AG20443 (cell line): ENCODE results near the gene RILPL2.
A peak's percentile ranks its signal among the peaks of the same experiment; 100 is the strongest.
"Not testable (repeated sequence)": the region's sequence is repeated elsewhere in the genome, so short reads cannot be mapped to it uniquely, and the experiment has no call there.

Source experiments
- DNase-seq: peaks from one replicate; pipeline ENCODE4 v3.0.0; 2012; ENCODE audit warnings: low spot score, mixed read lengths

Gene RILPL2

DNA sequence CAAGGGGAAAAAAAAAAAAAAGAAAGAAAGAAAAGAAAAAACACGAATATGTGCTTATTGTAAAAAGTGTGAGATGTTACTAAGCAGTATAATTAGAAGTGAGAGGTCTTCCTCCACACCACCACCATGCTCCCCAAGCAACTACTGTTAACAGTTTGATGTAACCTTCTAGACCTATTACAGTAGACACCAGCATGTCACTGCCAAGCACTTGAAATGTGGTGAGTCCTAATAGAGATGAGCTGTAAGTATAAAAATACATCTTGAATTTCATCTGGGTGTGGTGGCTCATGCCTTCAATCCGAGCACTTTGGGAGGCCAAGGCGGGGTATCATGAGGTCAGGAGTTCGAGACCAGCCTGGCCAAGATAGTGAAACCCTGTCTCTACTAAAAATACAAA lies 13.4 kb upstream of the RILPL2 start:
- DNase-seq: no peak

DNA sequence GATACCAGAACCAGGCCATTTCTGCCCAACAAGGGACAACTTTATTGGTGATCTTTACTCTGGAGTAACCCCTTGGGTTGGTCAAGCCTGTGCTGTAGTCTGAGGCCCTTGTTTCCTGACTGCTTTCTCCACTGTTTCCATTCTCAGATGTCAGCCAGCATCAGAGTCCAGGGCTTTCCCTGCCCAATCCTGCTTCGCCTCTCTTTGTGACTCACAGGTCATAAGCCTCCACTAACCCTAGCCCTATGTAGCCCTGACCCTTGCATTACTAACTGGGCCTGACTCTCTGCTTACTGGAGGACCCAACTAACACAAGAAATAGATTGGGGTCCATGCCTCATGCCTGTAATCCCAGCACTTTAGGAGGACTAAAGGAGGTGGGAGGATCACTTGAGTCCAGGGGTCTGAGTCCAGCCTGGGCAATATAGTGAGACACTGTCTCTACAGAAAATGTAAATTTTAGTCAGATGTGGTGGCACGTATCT lies 12.8 kb upstream of the RILPL2 start:
- DNase-seq: no peak

DNA sequence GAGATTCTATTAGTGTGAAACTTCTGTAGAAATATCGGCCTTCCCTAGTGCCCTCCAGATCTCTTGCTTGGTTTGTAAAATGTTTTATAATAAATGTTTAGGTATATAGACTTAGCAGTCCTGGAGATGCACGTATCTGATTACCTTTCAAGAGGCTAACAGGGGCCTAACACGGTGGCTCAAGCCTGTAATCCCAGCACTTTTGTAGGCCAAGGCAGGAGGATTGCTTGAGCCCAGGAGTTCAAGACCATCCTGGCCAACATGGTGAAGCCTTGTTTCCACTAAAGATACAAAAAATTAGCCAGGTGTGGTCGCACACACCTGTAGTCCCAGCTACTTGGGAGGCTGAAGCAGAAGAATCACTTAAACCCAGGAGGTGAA lies 9.8 kb upstream of the RILPL2 start:
- DNase-seq: no peak

DNA sequence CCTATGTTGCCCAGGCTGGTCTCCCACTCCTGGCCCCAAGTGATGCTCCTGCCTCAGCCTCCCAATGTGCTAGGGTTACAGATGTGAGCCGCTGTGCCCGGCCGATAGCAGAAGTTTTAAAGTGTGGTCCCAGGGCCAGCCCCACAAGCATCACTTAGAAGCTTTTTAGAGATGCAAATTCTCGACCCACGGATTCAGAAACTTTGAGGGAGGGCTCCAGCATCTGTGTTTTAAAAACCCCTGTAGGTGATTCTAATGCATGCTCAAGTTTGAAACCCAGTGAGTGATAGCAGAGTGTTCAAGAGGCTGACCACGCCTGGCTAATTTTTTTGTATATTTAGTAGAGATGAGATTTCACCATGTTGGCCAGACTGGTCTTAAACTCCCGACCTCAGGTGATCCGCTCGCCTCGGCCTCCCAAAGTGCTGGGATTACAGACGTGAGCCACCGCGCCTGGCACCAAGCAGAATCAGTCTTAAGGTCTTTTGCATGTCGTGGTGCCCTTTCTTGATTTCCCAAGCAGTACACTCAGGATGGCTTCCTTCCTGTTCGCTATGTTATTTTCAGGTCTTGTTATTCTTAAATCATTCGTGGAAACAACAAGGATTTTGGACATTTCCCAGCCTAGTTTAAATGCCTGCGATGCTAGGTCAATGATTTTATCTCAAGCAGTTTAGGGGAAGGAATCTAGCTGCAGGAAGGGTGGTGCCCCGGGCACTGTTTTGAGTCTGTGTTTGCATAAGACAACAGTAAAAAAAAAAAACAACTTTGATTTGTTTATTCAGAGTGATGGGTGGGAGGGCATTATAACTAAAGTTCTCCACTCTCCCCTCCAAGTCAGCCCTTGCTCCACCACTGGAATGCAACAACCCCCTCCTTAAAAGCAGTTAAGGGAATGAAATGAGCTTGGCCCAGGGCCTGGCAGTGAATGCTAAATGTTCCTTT lies 9.2 kb upstream of the RILPL2 start:
- peak; percentile 48 for DNase-seq

DNA sequence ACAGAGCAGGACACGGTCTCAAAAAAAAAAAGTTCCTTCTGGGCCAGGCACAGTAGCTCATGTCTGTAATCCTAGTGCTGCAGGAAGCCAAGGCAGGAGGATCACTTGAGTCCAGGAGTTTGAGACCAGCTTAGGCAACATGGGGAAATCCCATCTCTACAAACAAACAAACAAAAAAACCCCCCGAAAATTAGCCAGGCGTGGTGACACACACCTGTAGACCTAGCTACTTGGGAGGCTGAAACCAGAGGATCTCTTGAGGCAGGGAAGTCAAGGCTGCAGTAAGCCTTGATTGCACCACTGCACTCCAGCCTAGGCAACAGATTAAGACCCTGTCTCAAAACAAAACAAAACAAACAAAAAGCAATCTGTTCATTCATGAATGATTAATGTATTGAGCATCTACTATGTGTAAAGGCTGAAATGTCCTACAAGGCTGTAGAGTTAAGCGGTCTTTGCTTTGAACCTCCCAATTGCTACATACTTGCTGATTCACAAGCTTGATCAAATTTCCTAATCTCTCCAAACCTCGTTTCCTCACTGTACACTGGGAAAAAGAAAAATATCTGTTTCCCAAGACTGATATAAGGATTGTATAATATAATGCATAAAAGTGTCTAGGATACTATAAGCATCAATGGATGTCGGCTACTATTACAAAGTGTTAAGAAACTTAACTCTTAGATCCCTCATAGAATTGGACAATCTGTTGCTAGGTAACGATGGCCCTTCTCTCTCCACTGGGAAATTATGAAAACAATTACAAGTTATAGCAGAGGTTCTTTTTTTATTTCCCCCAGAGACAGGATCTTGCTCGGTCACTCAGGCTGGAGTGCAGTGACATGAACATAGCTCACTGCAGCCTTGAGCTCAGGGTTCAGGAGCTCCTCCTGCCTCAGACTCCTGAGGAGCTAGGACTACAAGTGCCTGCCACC lies 7.9 kb upstream of the RILPL2 start:
- DNase-seq: no peak

DNA sequence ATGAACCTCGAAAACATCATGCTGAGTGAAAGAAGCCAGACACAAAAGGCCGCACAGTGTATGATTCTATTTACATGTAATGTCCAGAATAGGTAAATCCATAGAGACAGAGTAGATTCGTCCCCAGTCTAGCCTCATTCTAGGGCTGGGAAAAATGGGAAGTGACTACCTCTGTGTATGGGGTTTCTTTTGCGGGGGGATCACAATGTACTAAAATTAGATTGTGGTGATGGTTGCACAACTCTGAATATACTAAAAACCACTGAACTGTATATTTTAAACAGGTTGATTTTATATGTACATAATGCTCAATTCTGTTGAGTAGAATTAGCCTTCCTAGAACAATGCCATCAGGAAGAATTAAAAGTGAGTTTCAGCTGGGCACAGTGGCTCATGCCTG lies 6.3 kb upstream of the RILPL2 start:
- no peak for DNase-seq

DNA sequence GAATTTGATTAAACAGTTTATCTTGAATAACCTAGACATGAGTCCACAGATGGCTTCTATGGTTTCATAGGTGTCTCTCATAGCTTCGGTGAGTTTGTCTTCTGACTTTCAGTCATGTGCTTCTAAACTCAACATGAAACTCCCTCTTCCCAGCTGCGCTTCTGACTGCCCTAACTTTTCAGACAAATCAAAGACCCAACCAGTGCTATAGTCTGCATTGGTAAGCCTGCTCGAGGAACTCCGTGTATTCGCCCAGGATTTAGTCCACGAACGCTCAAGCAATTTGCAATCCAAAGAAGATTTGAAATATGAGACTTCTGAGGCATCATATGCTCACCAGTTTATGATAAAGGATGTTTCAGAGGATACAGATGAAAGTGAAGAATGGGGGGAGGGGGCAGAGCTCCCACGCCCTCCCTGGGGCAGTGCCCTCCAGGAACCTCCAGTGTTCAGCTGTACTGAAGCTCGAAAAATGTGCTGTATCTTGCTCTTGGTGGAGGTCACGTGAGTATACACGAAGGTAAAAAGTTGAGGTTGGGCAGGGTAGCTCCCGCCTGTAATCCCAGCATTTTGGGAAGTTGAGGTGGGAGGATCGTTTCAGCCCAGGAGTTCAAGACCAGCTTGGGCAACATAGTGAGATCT lies 5.2 kb upstream of the RILPL2 start:
- DNase-seq: no peak

DNA sequence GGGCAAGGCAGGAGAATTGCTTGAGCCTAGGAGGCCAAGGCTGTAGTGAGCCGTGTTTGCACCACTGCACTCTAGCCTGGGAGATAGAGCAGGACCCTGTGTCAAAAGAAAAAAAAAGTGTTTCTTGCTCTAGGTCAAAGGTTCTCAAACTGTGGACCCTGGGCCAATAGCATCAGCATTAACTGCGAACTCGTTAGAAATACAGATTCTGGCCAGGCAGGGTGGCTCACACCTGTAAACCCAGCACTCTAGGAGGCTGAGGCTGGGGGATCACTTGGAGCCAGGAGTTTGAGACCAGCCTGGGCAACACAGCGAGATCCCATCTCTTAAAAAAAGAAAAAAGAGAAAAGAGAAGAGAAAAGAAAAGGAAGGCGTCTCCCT lies 858 bp downstream of the RILPL2 start:
- DNase-seq: no peak

DNA sequence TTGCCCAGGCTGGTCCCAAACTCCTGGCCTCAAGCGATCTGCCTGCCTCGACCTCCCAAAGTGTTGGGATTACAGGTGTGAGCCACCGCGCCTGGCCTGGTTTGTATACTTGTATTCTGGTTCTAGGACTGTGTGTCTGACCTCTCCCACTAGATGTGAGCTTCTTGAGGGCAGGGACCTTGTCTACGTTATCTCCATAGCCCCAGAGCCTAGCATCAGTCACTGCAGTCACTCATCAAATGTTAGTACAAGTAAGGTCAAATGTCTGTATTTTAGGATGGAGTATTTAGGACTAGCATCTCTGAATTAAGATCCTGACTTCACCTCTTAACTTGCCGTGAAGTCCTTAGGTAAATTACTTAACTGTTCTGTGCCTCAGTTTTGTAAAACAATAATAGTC lies 2.9 kb downstream of the RILPL2 start:
- no peak for DNase-seq

DNA sequence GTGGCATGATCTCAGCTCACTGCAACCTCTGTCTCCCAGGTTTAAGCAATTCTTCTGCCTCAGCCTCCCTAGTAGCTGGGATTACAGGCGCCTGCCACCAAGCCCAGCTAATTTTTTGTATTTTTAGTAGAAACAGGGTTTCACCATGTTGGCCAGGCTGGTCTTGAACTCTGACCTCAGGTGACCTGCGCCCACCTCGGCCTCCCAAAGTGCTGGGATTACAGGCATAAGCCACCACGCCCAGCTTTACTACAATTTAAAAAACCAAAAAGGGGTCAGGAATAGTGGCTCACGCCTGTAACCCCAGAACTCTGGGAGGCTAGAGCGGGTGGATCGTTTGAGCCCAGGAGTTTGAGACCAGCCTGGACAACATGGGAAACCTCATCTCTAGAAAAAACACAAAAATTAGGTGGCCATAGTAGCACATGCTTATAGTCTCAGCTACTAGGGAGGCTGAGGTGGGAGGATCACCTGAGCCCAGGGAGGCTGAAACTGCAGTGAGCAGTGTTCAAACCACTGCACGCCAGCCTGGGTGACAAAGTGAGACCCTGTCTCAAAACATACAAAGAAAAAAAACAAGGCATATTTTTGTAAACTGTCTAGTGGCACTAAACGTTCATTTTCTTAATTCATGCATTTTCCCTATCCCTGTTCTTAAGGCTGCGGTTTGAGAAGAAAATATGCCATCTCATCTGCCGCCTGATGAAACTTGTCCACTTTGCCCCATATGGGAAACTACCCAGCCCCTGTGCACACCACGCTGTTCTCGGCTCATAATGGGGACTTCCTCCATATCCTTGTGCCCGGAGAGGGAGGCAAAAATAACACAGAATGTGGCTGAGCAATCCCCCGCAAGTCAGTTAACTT lies 4.3 kb downstream of the RILPL2 start:
- DNase-seq: not testable (repeated sequence)

DNA sequence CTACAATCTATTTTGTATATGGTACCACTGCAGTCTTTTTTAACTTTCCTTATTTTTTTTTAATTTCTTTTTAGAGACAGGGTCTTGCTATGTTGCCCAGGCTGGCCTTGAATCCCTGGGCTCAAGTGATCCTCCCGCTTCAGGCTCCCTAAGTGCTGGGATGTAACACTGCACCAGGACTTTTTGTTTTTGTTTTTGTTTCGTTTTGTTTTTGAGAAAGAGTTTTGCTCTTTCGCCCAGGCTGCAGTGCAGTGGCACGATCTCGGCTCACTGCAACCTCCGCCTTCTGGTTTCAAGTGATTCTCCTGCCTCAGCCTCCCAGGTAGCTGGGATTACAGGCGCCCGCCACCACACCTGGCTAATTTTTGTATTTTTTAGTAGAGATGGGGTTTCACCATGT lies 7.4 kb downstream of the RILPL2 start:
- DNase-seq: not testable (repeated sequence)

DNA sequence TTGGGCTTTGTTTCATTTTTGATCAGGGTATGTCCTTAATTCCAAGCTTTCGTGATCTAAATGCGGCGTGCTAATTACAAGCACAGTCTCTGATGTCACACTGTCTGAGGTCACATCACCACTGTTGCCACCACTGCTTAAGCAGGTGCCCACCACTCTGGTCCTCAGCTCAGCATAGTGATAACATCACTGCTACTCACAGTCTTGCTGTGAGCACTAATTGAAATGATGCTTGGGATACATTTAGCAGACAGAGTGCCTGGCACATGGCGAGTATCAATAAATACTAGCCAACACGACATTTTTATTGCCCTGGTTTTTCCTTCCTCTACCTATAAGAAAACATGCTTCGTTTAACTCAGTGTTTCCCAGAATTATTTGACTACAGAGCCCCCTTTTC lies 7.9 kb downstream of the RILPL2 start:
- no peak for DNase-seq

DNA sequence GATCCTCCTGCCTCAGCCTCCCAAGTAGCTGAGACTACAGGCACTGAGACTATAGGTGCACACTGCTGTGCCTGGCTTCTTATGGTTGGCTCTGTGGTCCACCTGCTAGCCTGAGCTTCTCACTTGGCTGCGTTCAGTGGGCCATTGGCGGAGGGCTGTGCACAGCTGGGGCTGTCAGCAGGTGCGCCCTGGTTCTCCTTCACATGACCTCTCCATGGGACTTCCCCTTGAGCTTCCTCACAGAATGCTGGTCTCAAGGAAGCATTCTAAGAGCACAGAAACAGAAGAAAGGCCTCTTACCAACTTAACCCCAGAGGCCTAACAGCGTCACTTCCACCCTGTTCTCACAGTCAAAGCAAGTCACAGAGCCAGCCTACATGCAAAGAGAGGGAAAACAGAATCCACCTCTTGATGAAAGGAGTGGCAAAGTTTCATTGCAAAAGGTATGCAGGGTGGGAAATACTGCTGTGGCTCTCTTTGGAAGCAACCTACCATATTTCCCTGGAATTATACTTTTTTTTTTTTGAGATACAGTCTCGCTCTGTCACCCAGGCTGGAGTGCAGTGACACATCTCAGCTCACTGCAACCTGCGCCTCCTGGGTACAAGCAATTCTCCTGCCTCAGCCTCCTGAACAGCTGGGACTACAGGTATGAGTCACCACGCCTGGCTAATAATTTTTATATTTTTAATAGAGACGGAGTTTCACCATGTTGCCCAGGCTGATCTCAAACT lies 9.3 kb downstream of the RILPL2 start:
- DNase-seq: no peak

DNA sequence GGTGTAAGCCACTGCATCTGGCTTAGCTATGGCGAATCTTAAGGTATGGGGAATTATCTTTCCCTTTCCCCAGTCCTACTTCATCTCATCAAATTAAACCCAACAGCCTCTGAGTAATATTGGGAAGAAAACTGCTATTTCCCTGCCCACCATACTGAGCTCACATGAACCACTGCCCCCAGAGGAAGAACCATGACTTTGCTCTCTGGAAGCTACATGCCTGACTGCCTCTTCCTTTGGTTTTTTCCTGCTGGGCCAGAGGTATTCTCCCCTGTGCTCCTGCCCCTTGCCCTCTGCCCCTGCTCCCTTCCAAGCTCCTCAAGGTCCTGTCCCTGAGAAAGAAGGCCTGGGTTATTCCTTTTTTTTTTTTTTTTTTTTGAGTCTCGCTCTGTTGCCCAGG lies 15.2 kb downstream of the RILPL2 start:
- no peak for DNase-seq

DNA sequence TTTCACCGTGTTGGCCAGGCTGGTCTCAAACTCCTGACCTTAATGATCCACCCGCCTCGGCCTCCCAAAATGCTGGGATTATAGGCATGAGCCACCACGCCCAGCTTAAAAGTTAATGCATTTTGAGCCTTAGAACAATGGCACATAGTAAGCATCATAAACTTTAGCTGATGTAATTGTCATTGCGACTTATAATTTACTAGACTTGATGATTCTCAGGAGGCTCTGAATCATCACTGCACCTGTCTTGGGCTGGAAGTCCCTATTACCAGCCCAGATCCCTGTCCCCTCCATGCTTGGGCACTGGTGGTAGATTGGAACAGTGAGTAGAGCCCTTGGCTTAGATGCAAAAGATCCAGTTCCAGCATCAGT lies 26.5 kb downstream of the RILPL2 start:
- no peak for DNase-seq

DNA sequence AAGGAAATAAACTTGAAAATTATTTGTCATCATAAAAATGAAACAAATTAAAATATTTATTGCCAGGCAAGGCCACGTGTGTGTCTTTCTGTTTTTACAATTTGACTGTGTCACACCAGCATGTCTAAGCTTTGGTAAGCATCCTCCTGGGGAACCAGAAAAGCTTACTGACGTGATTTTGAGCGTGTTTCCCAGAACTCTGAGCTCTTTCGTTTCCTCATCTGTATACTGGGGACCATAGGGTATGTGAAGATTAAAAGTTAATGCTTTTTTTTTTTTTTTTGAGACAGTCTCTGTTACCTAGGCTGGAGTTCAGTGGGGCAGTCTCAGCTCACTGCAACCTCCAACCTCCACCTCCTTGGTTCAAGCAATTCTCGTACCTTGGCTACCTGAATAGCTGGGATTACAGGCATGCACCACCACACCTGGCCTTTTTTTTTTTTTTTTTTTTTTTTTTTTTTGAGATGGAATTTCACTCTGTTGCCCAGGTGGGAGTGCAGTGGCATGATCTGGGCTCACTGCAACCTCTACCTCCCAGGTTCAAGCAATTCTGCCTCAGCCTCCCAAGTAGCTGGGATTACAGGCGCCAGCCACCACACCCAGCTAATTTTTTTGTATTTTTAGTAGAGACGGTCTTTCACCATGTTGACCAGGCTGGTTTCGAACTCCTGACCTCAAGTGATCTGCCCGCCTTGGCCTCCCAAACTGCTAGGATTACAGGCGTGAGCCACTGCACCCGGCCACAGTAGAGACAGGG lies 27.0 kb downstream of the RILPL2 start:
- DNase-seq: not testable (repeated sequence)

DNA sequence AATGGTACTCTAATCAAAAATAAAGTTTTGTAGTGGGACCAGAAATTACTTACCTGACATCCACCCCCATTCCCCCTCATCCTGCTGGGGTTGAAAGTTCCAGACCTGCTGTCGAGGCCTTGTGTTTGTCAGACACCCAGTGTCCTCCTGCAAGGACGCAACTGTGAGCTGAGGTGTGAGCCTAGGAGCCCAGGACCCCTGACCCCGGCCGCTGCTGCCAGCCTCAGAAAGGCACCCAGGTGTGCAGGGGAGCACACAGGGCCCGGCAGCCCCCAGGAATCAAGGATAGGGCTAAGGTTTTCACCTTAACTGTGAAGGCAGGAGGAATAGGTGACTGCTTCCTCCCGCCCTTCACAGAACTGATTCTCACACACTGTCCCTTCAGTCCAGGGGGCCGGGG lies 27.9 kb downstream of the RILPL2 start:
- DNase-seq: not testable (repeated sequence)

DNA sequence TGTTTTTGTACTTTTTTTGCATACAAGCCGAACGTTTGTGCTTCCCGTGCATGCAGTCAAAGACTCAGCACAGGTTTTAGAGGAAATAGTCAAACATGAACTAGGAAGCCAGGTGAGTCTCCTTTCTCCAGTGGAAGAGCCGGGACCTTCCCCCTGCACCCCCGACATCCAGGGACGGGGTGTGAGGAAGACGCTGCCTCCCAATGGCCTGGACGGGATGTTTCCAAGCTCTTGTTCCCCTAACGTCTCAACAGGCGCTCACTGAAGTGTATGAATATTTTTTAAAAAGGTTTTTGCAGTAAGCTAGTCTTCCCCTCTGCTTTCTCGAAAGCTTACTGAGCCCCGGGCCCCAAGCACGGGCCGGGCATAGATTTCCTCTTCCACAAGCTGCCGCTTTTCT lies 28.6 kb downstream of the RILPL2 start:
- DNase-seq: not testable (repeated sequence)

DNA sequence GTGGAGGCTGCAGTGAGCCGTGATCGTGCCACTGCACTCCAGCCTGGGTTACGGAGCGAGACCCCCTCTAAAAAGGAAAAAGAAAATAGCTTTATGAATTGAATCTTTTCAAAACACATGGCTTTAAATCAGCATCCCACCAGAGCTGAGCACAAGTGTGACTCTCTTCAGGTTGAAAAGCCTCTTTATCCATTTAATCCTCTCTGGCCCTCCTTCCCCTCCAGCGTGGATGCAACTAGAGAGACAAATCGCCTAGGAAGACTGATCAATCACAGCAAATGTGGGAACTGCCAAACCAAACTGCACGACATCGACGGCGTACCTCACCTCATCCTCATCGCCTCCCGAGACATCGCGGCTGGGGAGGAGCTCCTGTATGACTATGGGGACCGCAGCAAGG lies 29.2 kb downstream of the RILPL2 start:
- DNase-seq: not testable (repeated sequence)

DNA sequence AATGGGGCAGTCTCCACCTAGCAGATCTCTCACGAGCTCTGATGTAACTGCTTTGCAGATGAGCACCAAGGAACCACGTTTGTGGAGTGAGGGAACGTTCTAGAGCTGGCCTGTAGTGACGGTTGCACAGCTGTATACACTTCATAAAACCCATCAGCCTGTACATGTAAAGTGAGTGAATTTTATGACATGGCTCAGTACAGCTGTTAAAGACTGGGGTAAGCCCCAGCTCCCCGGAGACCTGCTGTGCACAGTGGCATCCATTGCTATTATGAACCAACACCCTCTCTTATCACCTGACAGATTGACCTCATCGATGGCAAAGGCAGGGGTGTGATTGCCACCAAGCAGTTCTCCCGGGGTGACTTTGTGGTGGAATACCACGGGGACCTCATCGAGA lies 31.9 kb downstream of the RILPL2 start:
- no peak for DNase-seq
